ENCODE data around the gene EFCAB12.
"Not testable (repeated sequence)": the region's sequence is repeated elsewhere in the genome, so short reads cannot be mapped to it uniquely, and the experiment has no call there.

Gene EFCAB12

DNA sequence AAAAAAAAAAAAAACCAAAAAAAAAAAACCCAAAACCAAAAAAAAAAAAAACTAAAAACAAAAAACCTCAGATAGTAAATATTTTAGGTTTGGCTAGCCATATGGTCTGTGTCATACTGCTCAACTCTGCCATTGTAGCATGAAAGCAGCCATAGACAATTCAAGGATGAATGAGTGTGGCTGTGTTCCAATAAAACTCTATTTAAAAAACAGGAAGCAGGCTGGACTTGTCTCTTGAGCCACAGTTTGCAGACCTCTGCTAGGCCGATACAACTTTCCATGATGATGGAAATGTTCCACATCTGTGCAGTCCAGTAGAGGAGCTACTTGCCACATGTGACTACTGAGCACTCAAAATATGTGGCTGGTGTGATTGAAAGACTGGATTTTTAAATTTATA is 11.1 kb downstream of the EFCAB12 start:
- Histone ChIP-seq H3K4me3 (ENCODE audit: low read depth in 1 of 2, low read length in 2 of 2) (no peak overlapping the region), H3K27ac (ENCODE audit: low read depth, low read length) (no peak overlapping the region), H3K4me1 (ENCODE audit: insufficient read depth, low read length) (no peaks in the 10 kb centered on the region), H3K27me3 (ENCODE audit: control insufficient read depth in 1 of 2, insufficient read depth in 2 of 2, low read length in 2 of 2) (no peaks in the 10 kb centered on the region), H3K36me3 (ENCODE audit: insufficient read depth, low read length) (no peaks in the 10 kb centered on the region), H3K9me3 (ENCODE audit: low read length) (no peaks in the 10 kb centered on the region), H3K9ac (ENCODE audit: low read length) (no peak overlapping the region)

DNA sequence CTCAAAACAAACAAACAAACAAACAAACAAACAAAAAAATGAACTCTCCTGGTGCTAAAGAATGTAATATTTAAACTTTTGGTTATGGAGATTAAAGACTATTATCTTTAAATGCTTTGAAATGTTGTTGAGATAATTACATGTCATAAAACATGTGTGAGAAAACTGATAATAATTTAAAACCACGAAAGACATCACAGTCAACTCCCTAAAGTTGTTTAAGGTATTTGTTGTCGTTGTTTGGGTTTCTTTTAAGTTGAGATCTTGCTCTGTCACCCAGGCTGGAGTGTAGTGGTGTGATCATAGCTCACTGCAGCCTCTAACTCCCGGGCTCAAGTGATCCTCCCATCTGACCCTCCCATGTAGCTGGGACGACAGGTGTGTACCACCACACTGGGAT is 12.0 kb downstream of the EFCAB12 start:
- no peak overlapping the region for H3K27ac ChIP-seq (ENCODE audit: low read depth, low read length)
- no peaks in the 10 kb centered on the region for H3K9me3 ChIP-seq (ENCODE audit: low read length)
- H3K4me3 ChIP-seq (ENCODE audit: low read depth in 1 of 2, low read length in 2 of 2), result no peak overlapping the region
- no peaks in the 10 kb centered on the region for H3K4me1 ChIP-seq (ENCODE audit: insufficient read depth, low read length)
- H3K9ac ChIP-seq (ENCODE audit: low read length), result no peak overlapping the region
- H3K27me3 ChIP-seq (ENCODE audit: control insufficient read depth in 1 of 2, insufficient read depth in 2 of 2, low read length in 2 of 2), result no peaks in the 10 kb centered on the region
- H3K36me3 ChIP-seq (ENCODE audit: insufficient read depth, low read length), result no peaks in the 10 kb centered on the region

GRCh38 chr3:129415830-129416229 is 12.6 kb downstream of the EFCAB12 start:
- Histone ChIP-seq H3K36me3 (ENCODE audit: insufficient read depth, low read length) (no peaks in the 10 kb centered on the region), H3K4me3 (ENCODE audit: low read depth in 1 of 2, low read length in 2 of 2) (no peak overlapping the region), H3K27me3 (ENCODE audit: control insufficient read depth in 1 of 2, insufficient read depth in 2 of 2, low read length in 2 of 2) (no peaks in the 10 kb centered on the region), H3K27ac (ENCODE audit: low read depth, low read length) (no peak overlapping the region), H3K9me3 (ENCODE audit: low read length) (no peaks in the 10 kb centered on the region), H3K4me1 (ENCODE audit: insufficient read depth, low read length) (no peaks in the 10 kb centered on the region), H3K9ac (ENCODE audit: low read length) (no peak overlapping the region)

GRCh38 chr3:129415378-129415777 is 13.1 kb downstream of the EFCAB12 start:
- Histone ChIP-seq H3K4me1 (ENCODE audit: insufficient read depth, low read length) (no peaks in the 10 kb centered on the region), H3K27ac (ENCODE audit: low read depth, low read length) (no peak overlapping the region), H3K4me3 (ENCODE audit: low read depth in 1 of 2, low read length in 2 of 2) (no peak overlapping the region)

GRCh38 chr3:129413687-129414506 is 14.5 kb downstream of the EFCAB12 start:
- H3K27me3 ChIP-seq (ENCODE audit: control insufficient read depth in 1 of 2, insufficient read depth in 2 of 2, low read length in 2 of 2), result no peaks in the 10 kb centered on the region
- no peaks in the 10 kb centered on the region for H3K9me3 ChIP-seq (ENCODE audit: low read length)
- H3K4me3 ChIP-seq (ENCODE audit: low read depth in 1 of 2, low read length in 2 of 2), result no peak overlapping the region
- no peaks in the 10 kb centered on the region for H3K4me1 ChIP-seq (ENCODE audit: insufficient read depth, low read length)
- no peak overlapping the region for H3K27ac ChIP-seq (ENCODE audit: low read depth, low read length)
- H3K9ac ChIP-seq (ENCODE audit: low read length), result no peak overlapping the region
- no peaks in the 10 kb centered on the region for H3K36me3 ChIP-seq (ENCODE audit: insufficient read depth, low read length)

More at GRCh38 chr3:129415378-129415777, 13.1 kb downstream of the EFCAB12 start:
- no peaks in the 10 kb centered on the region for H3K9me3 ChIP-seq (ENCODE audit: low read length)
- no peak overlapping the region for H3K9ac ChIP-seq (ENCODE audit: low read length)
- H3K27me3 ChIP-seq (ENCODE audit: control insufficient read depth in 1 of 2, insufficient read depth in 2 of 2, low read length in 2 of 2), result no peaks in the 10 kb centered on the region
- H3K36me3 ChIP-seq (ENCODE audit: insufficient read depth, low read length), result no peaks in the 10 kb centered on the region

- not testable (repeated sequence) for H3K4me1 ChIP-seq (ENCODE audit: insufficient read depth, low read length); H3K9ac ChIP-seq (ENCODE audit: low read length); H3K27me3 ChIP-seq (ENCODE audit: control insufficient read depth in 1 of 2, insufficient read depth in 2 of 2, low read length in 2 of 2); H3K9me3 ChIP-seq (ENCODE audit: low read length); H3K27ac ChIP-seq (ENCODE audit: low read depth, low read length); H3K36me3 ChIP-seq (ENCODE audit: insufficient read depth, low read length); H3K4me3 ChIP-seq (ENCODE audit: low read depth in 1 of 2, low read length in 2 of 2)
These were observed 15.2 kb downstream of the EFCAB12 start for GRCh38 chr3:129413238-129413637.

GRCh38 chr3:129412542-129413198 is 15.8 kb downstream of the EFCAB12 start:
- Histone ChIP-seq H3K9ac (ENCODE audit: low read length) (no peak overlapping the region), H3K4me3 (ENCODE audit: low read depth in 1 of 2, low read length in 2 of 2) (no peak overlapping the region), H3K9me3 (ENCODE audit: low read length) (no peaks in the 10 kb centered on the region), H3K36me3 (ENCODE audit: insufficient read depth, low read length) (no peaks in the 10 kb centered on the region), H3K27me3 (ENCODE audit: control insufficient read depth in 1 of 2, insufficient read depth in 2 of 2, low read length in 2 of 2) (no peaks in the 10 kb centered on the region), H3K27ac (ENCODE audit: low read depth, low read length) (no peak overlapping the region), H3K4me1 (ENCODE audit: insufficient read depth, low read length) (no peaks in the 10 kb centered on the region)

- H3K9ac ChIP-seq (ENCODE audit: low read length), result no peak overlapping the region
- no peak overlapping the region for H3K27ac ChIP-seq (ENCODE audit: low read depth, low read length)
- no peak overlapping the region for H3K4me3 ChIP-seq (ENCODE audit: low read depth in 1 of 2, low read length in 2 of 2)
- H3K36me3 ChIP-seq (ENCODE audit: insufficient read depth, low read length), result no peaks in the 10 kb centered on the region
- H3K4me1 ChIP-seq (ENCODE audit: insufficient read depth, low read length), result no peaks in the 10 kb centered on the region
- H3K9me3 ChIP-seq (ENCODE audit: low read length), result no peaks in the 10 kb centered on the region
- H3K27me3 ChIP-seq (ENCODE audit: control insufficient read depth in 1 of 2, insufficient read depth in 2 of 2, low read length in 2 of 2), result no peaks in the 10 kb centered on the region
These were observed 17.5 kb downstream of the EFCAB12 start for GRCh38 chr3:129410971-129411370.

GRCh38 chr3:129409541-129409940 is 18.9 kb downstream of the EFCAB12 start:
- Histone ChIP-seq H3K4me1 (ENCODE audit: insufficient read depth, low read length) (no peaks in the 10 kb centered on the region), H3K36me3 (ENCODE audit: insufficient read depth, low read length) (no peaks in the 10 kb centered on the region), H3K9ac (ENCODE audit: low read length) (no peak overlapping the region), H3K4me3 (ENCODE audit: low read depth in 1 of 2, low read length in 2 of 2) (no peak overlapping the region), H3K27ac (ENCODE audit: low read depth, low read length) (no peak overlapping the region), H3K9me3 (ENCODE audit: low read length) (no peaks in the 10 kb centered on the region), H3K27me3 (ENCODE audit: control insufficient read depth in 1 of 2, insufficient read depth in 2 of 2, low read length in 2 of 2) (no peaks in the 10 kb centered on the region)

DNA sequence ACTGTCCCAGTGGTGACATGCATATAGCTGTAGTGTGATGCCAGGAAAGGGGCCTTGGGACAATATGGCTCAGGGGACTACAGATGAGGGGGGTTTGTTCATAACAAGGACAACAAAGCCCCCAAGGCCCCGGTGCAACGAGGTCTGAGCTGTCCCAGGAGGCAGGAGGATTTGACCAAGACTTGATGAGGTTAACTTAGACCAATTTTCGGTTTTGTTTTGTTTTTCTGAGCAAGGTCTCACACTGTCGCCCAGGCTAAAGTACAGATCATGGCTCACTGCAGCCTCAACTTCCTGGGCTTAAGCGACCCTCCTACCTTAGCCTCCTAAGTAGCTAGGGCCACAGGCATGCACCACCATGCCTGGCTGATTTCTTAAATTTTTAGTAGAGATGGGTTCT is 23.8 kb downstream of the EFCAB12 start:
- H3K27me3 ChIP-seq (ENCODE audit: control insufficient read depth in 1 of 2, insufficient read depth in 2 of 2, low read length in 2 of 2), result no peaks in the 10 kb centered on the region
- no peaks in the 10 kb centered on the region for H3K4me1 ChIP-seq (ENCODE audit: insufficient read depth, low read length)
- H3K27ac ChIP-seq (ENCODE audit: low read depth, low read length), result no peak overlapping the region
- H3K4me3 ChIP-seq (ENCODE audit: low read depth in 1 of 2, low read length in 2 of 2), result no peak overlapping the region
- H3K36me3 ChIP-seq (ENCODE audit: insufficient read depth, low read length), result no peaks in the 10 kb centered on the region
- H3K9me3 ChIP-seq (ENCODE audit: low read length), result no peaks in the 10 kb centered on the region
- H3K9ac ChIP-seq (ENCODE audit: low read length), result no peak overlapping the region

DNA sequence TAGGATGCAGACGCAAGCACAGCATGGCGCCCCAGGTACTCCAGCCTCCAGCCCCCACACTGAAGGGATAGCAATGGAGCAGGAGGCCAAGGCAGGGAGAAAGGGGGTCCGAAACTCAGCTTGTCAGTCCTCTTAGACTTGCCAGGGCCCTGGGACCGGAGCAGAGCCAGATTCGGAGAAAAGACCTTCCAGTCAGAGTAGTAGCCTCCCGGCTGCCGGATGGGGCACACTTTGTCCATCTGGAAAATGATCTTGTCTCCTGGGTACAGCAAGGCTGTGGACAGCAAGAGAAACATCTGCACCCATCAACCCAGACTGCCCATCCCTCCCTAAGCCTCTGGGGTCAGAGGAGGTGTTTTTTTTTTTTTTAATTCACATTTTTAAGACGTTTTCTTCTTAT is 24.3 kb downstream of the EFCAB12 start:
- H3K9ac ChIP-seq (ENCODE audit: low read length), result no peak overlapping the region
- H3K27ac ChIP-seq (ENCODE audit: low read depth, low read length), result no peak overlapping the region
- H3K4me3 ChIP-seq (ENCODE audit: low read depth in 1 of 2, low read length in 2 of 2), result no peak overlapping the region
- H3K36me3 ChIP-seq (ENCODE audit: insufficient read depth, low read length), result no peaks in the 10 kb centered on the region
- no peaks in the 10 kb centered on the region for H3K27me3 ChIP-seq (ENCODE audit: control insufficient read depth in 1 of 2, insufficient read depth in 2 of 2, low read length in 2 of 2)
- no peaks in the 10 kb centered on the region for H3K9me3 ChIP-seq (ENCODE audit: low read length)
- H3K4me1 ChIP-seq (ENCODE audit: insufficient read depth, low read length), result no peaks in the 10 kb centered on the region

DNA sequence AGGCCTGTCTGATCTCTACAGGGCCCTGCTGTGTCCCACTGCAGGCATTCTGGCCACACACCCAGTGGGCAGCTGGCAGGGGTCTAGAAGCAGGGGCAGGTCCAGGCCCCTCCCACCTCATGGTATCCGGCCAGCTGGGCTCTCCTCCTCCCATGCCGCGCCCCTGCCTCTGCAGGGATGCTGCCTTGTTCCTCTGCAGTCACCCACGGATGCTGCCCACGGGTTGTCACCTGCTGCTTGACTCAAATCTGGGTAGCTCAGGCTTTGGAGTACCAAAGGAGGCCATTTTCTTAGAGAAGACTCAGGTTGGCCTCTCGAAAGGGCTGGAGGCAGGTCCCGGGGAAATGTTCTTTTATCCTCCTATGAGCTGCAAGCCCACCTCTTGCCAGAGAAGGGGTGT is 25.0 kb downstream of the EFCAB12 start:
- Histone ChIP-seq H3K9ac (ENCODE audit: low read length) (no peak overlapping the region), H3K4me1 (ENCODE audit: insufficient read depth, low read length) (peaks cover 3% of the 10 kb centered on the region), H3K36me3 (ENCODE audit: insufficient read depth, low read length) (no peaks in the 10 kb centered on the region), H3K9me3 (ENCODE audit: low read length) (no peaks in the 10 kb centered on the region), H3K27ac (ENCODE audit: low read depth, low read length) (no peak overlapping the region), H3K27me3 (ENCODE audit: control insufficient read depth in 1 of 2, insufficient read depth in 2 of 2, low read length in 2 of 2) (no peaks in the 10 kb centered on the region), H3K4me3 (ENCODE audit: low read depth in 1 of 2, low read length in 2 of 2) (no peak overlapping the region)
